Activated CD8-positive, alpha-beta memory T cell treated with anti-CD3 and anti-CD28 coated beads, Interleukin-2, amount 50 U/mL, for 48 hours (primary cell): ENCODE data around the gene TAMALIN.
A peak's percentile ranks its signal among the peaks of the same experiment; 100 is the strongest.
"Not testable (repeated sequence)": the region's sequence is repeated elsewhere in the genome, so short reads cannot be mapped to it uniquely, and the experiment has no call there.

Experiments
- DNase-seq: peaks from one replicate; pipeline ENCODE4 v3.0.0-alpha.2; 2020

TAMALIN gene

GRCh38 chr12:52006726-52007157 is at the start of gene TAMALIN:
Gene TAMALIN (plus strand): TSS chr12:52006946. CDS start chr12:52007020, 74 bp downstream.
- peak; percentile 88 for DNase-seq

- no peak for DNase-seq
Measured at GRCh38 chr12:51958542-51958941, 48.2 kb upstream of the TAMALIN start.

- no peak for DNase-seq
Measured at GRCh38 chr12:51959211-51959610, 47.5 kb upstream of the TAMALIN start.

GRCh38 chr12:51959921-51960320 is 46.8 kb upstream of the TAMALIN start:
- no peak for DNase-seq

GRCh38 chr12:51960488-51960887 is 46.3 kb upstream of the TAMALIN start:
- no peak for DNase-seq

GRCh38 chr12:51960890-51961289 is 45.9 kb upstream of the TAMALIN start:
- DNase-seq = no peak

GRCh38 chr12:51961834-51962233 is 44.9 kb upstream of the TAMALIN start:
- no peak for DNase-seq

- no peak for DNase-seq
Measured at GRCh38 chr12:51962737-51963136, 44.0 kb upstream of the TAMALIN start.

- DNase-seq = no peak
Measured at GRCh38 chr12:51963477-51963876, 43.3 kb upstream of the TAMALIN start.

- DNase-seq = no peak
Measured at GRCh38 chr12:51969643-51970042, 37.1 kb upstream of the TAMALIN start.

- peak; percentile 68 for DNase-seq
Measured at GRCh38 chr12:51970904-51971646, 35.7 kb upstream of the TAMALIN start.

GRCh38 chr12:51971679-51972421 is 34.9 kb upstream of the TAMALIN start:
- DNase-seq = no peak

GRCh38 chr12:51972422-51972812 is 34.3 kb upstream of the TAMALIN start:
- DNase-seq = no peak

- DNase-seq = peak; percentile 77
Measured at GRCh38 chr12:51972849-51973273, 33.9 kb upstream of the TAMALIN start.

- no peak for DNase-seq
Measured at GRCh38 chr12:51973560-51973959, 33.2 kb upstream of the TAMALIN start.

- DNase-seq = no peak
Measured at GRCh38 chr12:51974646-51975045, 32.1 kb upstream of the TAMALIN start.

GRCh38 chr12:51975196-51975595 is 31.6 kb upstream of the TAMALIN start:
- DNase-seq = no peak

- DNase-seq = no peak
Measured at GRCh38 chr12:51976376-51977160, 30.2 kb upstream of the TAMALIN start.

- no peak for DNase-seq
Measured at GRCh38 chr12:51977320-51977753, 29.4 kb upstream of the TAMALIN start.

GRCh38 chr12:51979306-51979705 is 27.4 kb upstream of the TAMALIN start:
- not testable (repeated sequence) for DNase-seq

GRCh38 chr12:51980051-51980808 is 26.5 kb upstream of the TAMALIN start:
- DNase-seq = peak; percentile 81

- no peak for DNase-seq
Measured at GRCh38 chr12:51980809-51981127, 26.0 kb upstream of the TAMALIN start.

- no peak for DNase-seq
Measured at GRCh38 chr12:51984657-51985056, 22.1 kb upstream of the TAMALIN start.
